Gastrocnemius medialis (tissue), 4 donors: ENCODE data around the gene CFAP97D1. TPM values are rescaled to one million over a fixed set of nuclear protein-coding genes. Genes with fewer than 3 reads are reported as not detected.

Source experiments
- ATAC-seq, 2 donors: fragments of 150-250 bp; one replicate each; pipeline ENCODE4 v1.9.1; 2016
- DNase-seq, 2 donors: peaks; one replicate each; pipeline ENCODE4 v3.0.0-alpha.2; 2019
- H3K27ac ChIP-seq, 4 donors: fragments of 200-600 bp; sonication (generic); 1 replicate in 1 of 4; 2 replicates in 3 of 4; pipeline ENCODE4 v1.5.1; 2016 to 2018; ENCODE audit warnings: mild to moderate bottlenecking in 2 of 4, moderate library complexity in 1 of 4
- H3K27me3 ChIP-seq, 3 donors: fragments of 200-600 bp; sonication (generic) in 2 of 3; 1 replicate in 1 of 3; 2 replicates in 2 of 3; pipeline versions ENCODE4 v1.5.1 to v1.6.0; 2016 to 2019; ENCODE audit warnings: mild to moderate bottlenecking in 1 of 3, moderate library complexity in 1 of 3
- H3K36me3 ChIP-seq, 2 donors: fragments of 200-600 bp; sonication (generic) in 1 of 2; one replicate each; pipeline ENCODE4 v1.5.1; 2017 to 2018
- H3K4me1 ChIP-seq, 2 donors: fragments of 200-600 bp; sonication (generic) in 1 of 2; one replicate each; pipeline ENCODE4 v1.5.1; 2016 to 2017; ENCODE audit warnings: mild to moderate bottlenecking in 2 of 2
- H3K4me3 ChIP-seq, 4 donors: fragments of 200-600 bp; sonication (generic) in 3 of 4; 1 replicate in 1 of 4; 2 replicates in 3 of 4; pipeline ENCODE4 v1.5.1; 2016 to 2019; ENCODE audit warnings: mild to moderate bottlenecking in 2 of 4
- H3K9me3 ChIP-seq, 3 donors: fragments of 200-600 bp; sonication (generic) in 2 of 3; 1 replicate in 1 of 3; 2 replicates in 2 of 3; pipeline ENCODE4 v1.5.1; 2016 to 2019
- CTCF ChIP-seq, 5 experiments: fragments of 450-650 bp in 3 of 5; fragments of 200-600 bp in 2 of 5; sonication (generic) in 2 of 5; IDR thresholded peaks in 4 of 5; conservative IDR thresholded peaks in 1 of 5; 1 replicate in 4 of 5; 2 replicates in 1 of 5; pipeline ENCODE4 v1.5.1; 2016 to 2019; ENCODE audit warnings: antibody characterized with exemption in 5 of 5, mild to moderate bottlenecking in 3 of 5, moderate library complexity in 3 of 5
- POLR2A ChIP-seq, 2 donors: fragments of 450-650 bp; IDR thresholded peaks; one replicate each; pipeline ENCODE4 v1.6.1; 2017; ENCODE audit warnings: antibody characterized with exemption in 2 of 2, mild to moderate bottlenecking in 2 of 2, moderate library complexity in 2 of 2
- in situ Hi-C, 4 donors: fragments of 200-750 bp; cut with MboI; loops; one replicate each; pipeline versions ENCODE4 v1.15.0 to v1.8.0; 2017; ENCODE audit warnings: low sequenced_read_pairs in 4 of 4
- intact Hi-C: fragments of 100-400 bp; cut with DNase I; formaldehyde crosslinking; loops from one replicate; pipeline ENCODE4 v1.15.1; 2023; ENCODE audit warnings: low total_unique reads
- total RNA-seq, 4 donors: library from RNA; depleted of rRNA; stranded (reverse); fragments of >200 nt; gene quantifications; one replicate each; pipeline versions ENCODE4 v1.1.0 to v1.2.3, GENCODE V29; 2016

Gene CFAP97D1
- total RNA-seq, 4 donors from 2014 or later: not detected

DNA sequence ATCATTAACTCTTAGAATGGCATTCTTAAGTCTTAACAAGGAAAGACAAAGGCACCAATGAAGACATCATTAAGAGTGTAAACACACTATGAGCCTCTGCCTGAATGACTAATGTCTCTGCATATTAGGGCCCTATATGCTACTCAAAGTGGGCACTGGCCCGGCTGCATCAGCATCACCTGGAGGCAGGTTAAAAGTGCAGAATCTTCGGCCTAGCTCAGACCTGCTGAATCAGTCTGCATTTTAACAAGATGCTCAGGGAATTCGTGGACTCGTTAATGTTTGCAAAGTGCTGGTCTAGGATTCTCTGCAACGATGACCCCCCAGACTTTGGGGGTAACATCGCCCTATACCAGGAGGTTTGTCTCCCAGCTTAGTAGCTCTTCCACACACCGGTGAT lies 46.0 kb downstream of the CFAP97D1 start:
- Histone ChIP-seq H3K4me1 (no peaks in the 10 kb centered on the region), H3K27ac (no peak overlapping the region), H3K27me3 (no peaks in the 10 kb centered on the region), H3K36me3 (no peaks in the 10 kb centered on the region), H3K9me3 (no peaks in the 10 kb centered on the region), H3K4me3 (no peak overlapping the region)
- TF ChIP-seq CTCF (IDR thresholded peaks at IDR 0.05 in 4 of 5, conservative IDR thresholded peaks at IDR 0.05 in 1 of 5) (no peak), POLR2A (IDR thresholded peaks at IDR 0.05) (no peak)
- ATAC-seq: no peak
- in situ Hi-C loops (no loop called here), intact Hi-C loops (no loop called here)
- no peak for DNase-seq

DNA sequence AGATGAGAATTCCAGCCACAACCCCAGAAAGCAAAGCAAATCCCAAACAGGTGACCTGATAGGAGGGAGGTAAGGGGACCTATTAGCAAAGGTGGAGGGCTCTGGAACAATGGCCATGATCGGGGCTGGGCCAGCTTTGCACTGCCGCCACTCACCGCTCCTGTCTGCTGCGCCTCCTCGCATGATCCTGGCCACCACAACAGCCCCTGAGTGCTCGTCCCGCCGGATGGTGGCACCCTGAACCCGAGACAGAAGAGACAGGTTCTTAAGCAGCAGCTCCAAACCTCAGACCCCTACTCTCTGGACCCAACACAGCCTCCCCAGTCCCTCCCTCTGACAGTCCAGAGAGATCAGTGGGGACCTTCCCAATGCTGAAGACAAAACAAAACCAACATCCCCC lies 47.4 kb downstream of the CFAP97D1 start:
- intact Hi-C loops (no loop called here), in situ Hi-C loops (no loop called here)
- Histone ChIP-seq H3K4me3 (no peak overlapping the region), H3K4me1 (no peaks in the 10 kb centered on the region), H3K36me3 (no peaks in the 10 kb centered on the region), H3K9me3 (no peaks in the 10 kb centered on the region), H3K27me3 (no peaks in the 10 kb centered on the region), H3K27ac (no peak overlapping the region)
- TF ChIP-seq POLR2A (IDR thresholded peaks at IDR 0.05) (no peak), CTCF (IDR thresholded peaks at IDR 0.05 in 4 of 5, conservative IDR thresholded peaks at IDR 0.05 in 1 of 5) (no peak)
- ATAC-seq (no peak), DNase-seq (no peak)

GRCh38 chr17:43829738-43830137 lies 49.5 kb downstream of the CFAP97D1 start:
- no peak for TF ChIP-seq POLR2A (IDR thresholded peaks at IDR 0.05)
- TF ChIP-seq CTCF (IDR thresholded peaks at IDR 0.05 in 4 of 5, conservative IDR thresholded peaks at IDR 0.05 in 1 of 5): no peak
- ATAC-seq (no peak), DNase-seq (no peak)
- no peaks in the 10 kb centered on the region for H3K36me3 ChIP-seq
- intact Hi-C loops (no loop called here), in situ Hi-C loops (no loop called here)
- no peak overlapping the region for H3K4me3 ChIP-seq
- peaks cover 4 to 5% of the 10 kb centered on the region in 2 donors for H3K4me1 ChIP-seq
- no peaks in the 10 kb centered on the region for H3K9me3 ChIP-seq
- no peak overlapping the region for H3K27ac ChIP-seq
- no peaks in the 10 kb centered on the region for H3K27me3 ChIP-seq

GRCh38 chr17:43830510-43831140 lies 50.4 kb downstream of the CFAP97D1 start:
- DNase-seq: no peak
- Histone ChIP-seq H3K27me3 (no peaks in the 10 kb centered on the region), H3K9me3 (no peaks in the 10 kb centered on the region), H3K36me3 (no peaks in the 10 kb centered on the region), H3K4me3 (no peak overlapping the region), H3K4me1 (peaks cover 4 to 5% of the 10 kb centered on the region in 2 donors), H3K27ac (no peak overlapping the region)
- TF ChIP-seq POLR2A (IDR thresholded peaks at IDR 0.05) (no peak), CTCF (IDR thresholded peaks at IDR 0.05 in 4 of 5, conservative IDR thresholded peaks at IDR 0.05 in 1 of 5) (no peak)
- no peak for ATAC-seq
- intact Hi-C loops: no loop called here
- in situ Hi-C loops: no loop called here

GRCh38 chr17:43831633-43832032 lies 51.4 kb downstream of the CFAP97D1 start:
- no peaks in the 10 kb centered on the region for H3K9me3 ChIP-seq
- ATAC-seq: no peak
- in situ Hi-C loops (no loop called here), intact Hi-C loops (no loop called here)
- H3K27ac ChIP-seq: no peak overlapping the region
- DNase-seq: no peak
- H3K27me3 ChIP-seq: no peaks in the 10 kb centered on the region
- no peak for TF ChIP-seq CTCF (IDR thresholded peaks at IDR 0.05 in 4 of 5, conservative IDR thresholded peaks at IDR 0.05 in 1 of 5)
- H3K4me1 ChIP-seq: peaks cover 4 to 5% of the 10 kb centered on the region in 2 donors
- H3K36me3 ChIP-seq: no peaks in the 10 kb centered on the region
- no peak overlapping the region for H3K4me3 ChIP-seq
